ENCODE data around the gene NDFIP1. TPM values are rescaled to one million over a fixed set of nuclear protein-coding genes. Genes with fewer than 3 reads are reported as not detected.

NDFIP1 gene
- total RNA-seq, 1 experiment from 2014 or later: 40.9 TPM

GRCh38 chr5:142181096-142181495 lies 72.5 kb downstream of the NDFIP1 start:
- intact Hi-C loops (cut with micrococcal nuclease; ENCODE audit: unreplicated experiment) (no loop called here), in situ Hi-C loops (cut with HindIII; ENCODE audit: low pct_unique_long_range_greater_than_20kb, low sequenced_read_pairs) (no loop called here)
- Histone ChIP-seq H3K4me3 (ENCODE audit: low read depth in 2 of 2, low read length in 2 of 2) (no peak overlapping the region), H3K9me3 (ENCODE audit: control insufficient read depth, insufficient read depth, low read depth, low read length) (no peaks in the 10 kb centered on the region), H3K4me1 (ENCODE audit: control insufficient read depth, insufficient read depth, low read length) (0 out of 2 replicates have a peak, but pooled peaks cover 1% of the 10 kb centered on the region), H3K27me3 (ENCODE audit: control insufficient read depth, insufficient read depth, low read length) (no peaks in the 10 kb centered on the region), H3K27ac (ENCODE audit: low read length) (no peak overlapping the region), H3K36me3 (ENCODE audit: control insufficient read depth, insufficient read depth, low read length) (no peaks in the 10 kb centered on the region)
- POLR2A ChIA-PET: no interaction called here
- no TSS peak for BruUV-seq (replicated peaks)
- DNase-seq (ENCODE audit: low read depth, low spot score) (no peak), ATAC-seq (no peak)
- CTCF ChIA-PET: interaction anchor here (1.1 kb wide), 1 partner anchor 11 kb away, joined by 3 read pairs; no protein-coding TSS in a partner anchor
- TF ChIP-seq, protein P1, sequence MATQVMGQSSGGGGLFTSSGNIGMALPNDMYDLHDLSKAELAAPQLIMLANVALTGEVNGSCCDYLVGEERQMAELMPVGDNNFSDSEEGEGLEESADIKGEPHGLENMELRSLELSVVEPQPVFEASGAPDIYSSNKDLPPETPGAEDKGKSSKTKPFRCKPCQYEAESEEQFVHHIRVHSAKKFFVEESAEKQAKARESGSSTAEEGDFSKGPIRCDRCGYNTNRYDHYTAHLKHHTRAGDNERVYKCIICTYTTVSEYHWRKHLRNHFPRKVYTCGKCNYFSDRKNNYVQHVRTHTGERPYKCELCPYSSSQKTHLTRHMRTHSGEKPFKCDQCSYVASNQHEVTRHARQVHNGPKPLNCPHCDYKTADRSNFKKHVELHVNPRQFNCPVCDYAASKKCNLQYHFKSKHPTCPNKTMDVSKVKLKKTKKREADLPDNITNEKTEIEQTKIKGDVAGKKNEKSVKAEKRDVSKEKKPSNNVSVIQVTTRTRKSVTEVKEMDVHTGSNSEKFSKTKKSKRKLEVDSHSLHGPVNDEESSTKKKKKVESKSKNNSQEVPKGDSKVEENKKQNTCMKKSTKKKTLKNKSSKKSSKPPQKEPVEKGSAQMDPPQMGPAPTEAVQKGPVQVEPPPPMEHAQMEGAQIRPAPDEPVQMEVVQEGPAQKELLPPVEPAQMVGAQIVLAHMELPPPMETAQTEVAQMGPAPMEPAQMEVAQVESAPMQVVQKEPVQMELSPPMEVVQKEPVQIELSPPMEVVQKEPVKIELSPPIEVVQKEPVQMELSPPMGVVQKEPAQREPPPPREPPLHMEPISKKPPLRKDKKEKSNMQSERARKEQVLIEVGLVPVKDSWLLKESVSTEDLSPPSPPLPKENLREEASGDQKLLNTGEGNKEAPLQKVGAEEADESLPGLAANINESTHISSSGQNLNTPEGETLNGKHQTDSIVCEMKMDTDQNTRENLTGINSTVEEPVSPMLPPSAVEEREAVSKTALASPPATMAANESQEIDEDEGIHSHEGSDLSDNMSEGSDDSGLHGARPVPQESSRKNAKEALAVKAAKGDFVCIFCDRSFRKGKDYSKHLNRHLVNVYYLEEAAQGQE (IDR thresholded peaks at IDR 0.05; ENCODE audit: insufficient read depth in 1 of 2, low read depth in 2 of 2, low read length in 1 of 2): no peak
- TF ChIP-seq POLR2AphosphoS5 (IDR thresholded peaks at IDR 0.05; ENCODE audit: low read depth, low read length): no peak
- TF ChIP-seq SIN3A (IDR thresholded peaks at IDR 0.05; ENCODE audit: borderline replicate concordance, insufficient read depth, low read depth, low read length): no peak
- TF ChIP-seq, protein P2, sequence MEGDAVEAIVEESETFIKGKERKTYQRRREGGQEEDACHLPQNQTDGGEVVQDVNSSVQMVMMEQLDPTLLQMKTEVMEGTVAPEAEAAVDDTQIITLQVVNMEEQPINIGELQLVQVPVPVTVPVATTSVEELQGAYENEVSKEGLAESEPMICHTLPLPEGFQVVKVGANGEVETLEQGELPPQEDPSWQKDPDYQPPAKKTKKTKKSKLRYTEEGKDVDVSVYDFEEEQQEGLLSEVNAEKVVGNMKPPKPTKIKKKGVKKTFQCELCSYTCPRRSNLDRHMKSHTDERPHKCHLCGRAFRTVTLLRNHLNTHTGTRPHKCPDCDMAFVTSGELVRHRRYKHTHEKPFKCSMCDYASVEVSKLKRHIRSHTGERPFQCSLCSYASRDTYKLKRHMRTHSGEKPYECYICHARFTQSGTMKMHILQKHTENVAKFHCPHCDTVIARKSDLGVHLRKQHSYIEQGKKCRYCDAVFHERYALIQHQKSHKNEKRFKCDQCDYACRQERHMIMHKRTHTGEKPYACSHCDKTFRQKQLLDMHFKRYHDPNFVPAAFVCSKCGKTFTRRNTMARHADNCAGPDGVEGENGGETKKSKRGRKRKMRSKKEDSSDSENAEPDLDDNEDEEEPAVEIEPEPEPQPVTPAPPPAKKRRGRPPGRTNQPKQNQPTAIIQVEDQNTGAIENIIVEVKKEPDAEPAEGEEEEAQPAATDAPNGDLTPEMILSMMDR (IDR thresholded peaks at IDR 0.05): no peak
- TF ChIP-seq TCF7L2 (IDR thresholded peaks at IDR 0.05; ENCODE audit: low read depth, low read length): no peak

GRCh38 chr5:142181547-142182163 lies 73.1 kb downstream of the NDFIP1 start:
- TF ChIP-seq, protein P1 (IDR thresholded peaks at IDR 0.05; ENCODE audit: insufficient read depth in 1 of 2, low read depth in 2 of 2, low read length in 1 of 2): no peak
- no peak for TF ChIP-seq POLR2AphosphoS5 (IDR thresholded peaks at IDR 0.05; ENCODE audit: low read depth, low read length)
- Histone ChIP-seq H3K4me1 (ENCODE audit: control insufficient read depth, insufficient read depth, low read length) (0 out of 2 replicates have a peak, but pooled peaks cover 6% of the 10 kb centered on the region), H3K27ac (ENCODE audit: low read length) (no peak overlapping the region), H3K36me3 (ENCODE audit: control insufficient read depth, insufficient read depth, low read length) (no peaks in the 10 kb centered on the region), H3K9me3 (ENCODE audit: control insufficient read depth, insufficient read depth, low read depth, low read length) (no peaks in the 10 kb centered on the region), H3K4me3 (ENCODE audit: low read depth in 2 of 2, low read length in 2 of 2) (no peak overlapping the region), H3K27me3 (ENCODE audit: control insufficient read depth, insufficient read depth, low read length) (no peaks in the 10 kb centered on the region)
- DNase-seq (ENCODE audit: low read depth, low spot score) (no peak), ATAC-seq (no peak)
- intact Hi-C loops (cut with micrococcal nuclease; ENCODE audit: unreplicated experiment): no loop called here
- ChIA-PET POLR2A (no interaction called here), CTCF (interaction anchor here (1.1 kb wide), 1 partner anchor 10 kb away, joined by 3 read pairs; no protein-coding TSS in a partner anchor)
- BruUV-seq (replicated peaks): no TSS peak
- in situ Hi-C loops (cut with HindIII; ENCODE audit: low pct_unique_long_range_greater_than_20kb, low sequenced_read_pairs): no loop called here
